Fibroblast of skin of right biceps (primary cell): Measurements from ENCODE around the gene CNTN1.

Experiments used
- DNase-seq: peaks from one replicate; pipeline ENCODE4 v3.0.0-alpha.2; 2013

CNTN1 gene

DNA sequence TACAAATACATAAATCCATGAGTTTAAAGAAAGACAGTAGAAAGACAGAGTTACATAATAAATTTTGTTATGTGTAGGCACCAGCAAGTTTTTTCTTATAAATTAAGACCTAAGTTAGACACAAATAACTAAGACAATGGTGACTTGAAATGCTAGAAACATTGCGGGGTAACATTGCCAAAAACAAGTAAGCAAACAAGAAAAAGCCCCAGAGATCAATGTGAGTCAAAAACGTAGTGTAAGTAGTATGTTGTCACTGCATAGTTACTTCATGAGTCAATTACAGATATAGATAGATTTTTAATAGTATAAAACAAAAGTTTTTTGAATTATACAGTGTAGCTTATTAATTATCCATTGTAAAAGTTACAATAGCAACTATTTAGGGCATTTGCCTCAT is 83.4 kb downstream of the CNTN1 start:
- DNase-seq, result peak; percentile 3

DNA sequence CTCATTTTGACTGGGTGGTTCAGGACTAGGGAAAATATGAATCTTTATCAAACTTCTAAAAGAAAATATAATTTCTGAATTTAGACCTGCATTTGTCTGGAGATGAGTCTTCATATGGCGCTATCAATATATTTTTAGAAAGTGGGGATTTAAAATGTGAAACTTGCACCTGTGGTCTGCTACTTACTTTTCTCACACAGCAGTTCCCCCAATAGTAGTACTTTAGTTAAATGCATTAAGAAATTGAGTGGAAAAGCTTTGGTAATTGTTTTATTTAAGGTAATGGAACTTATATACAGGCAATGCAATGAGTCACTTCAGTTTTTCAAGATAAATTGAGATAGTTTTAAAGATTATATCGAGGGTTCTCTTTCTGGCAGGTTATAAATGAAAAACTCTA is 91.9 kb downstream of the CNTN1 start:
- DNase-seq, result no peak

DNA sequence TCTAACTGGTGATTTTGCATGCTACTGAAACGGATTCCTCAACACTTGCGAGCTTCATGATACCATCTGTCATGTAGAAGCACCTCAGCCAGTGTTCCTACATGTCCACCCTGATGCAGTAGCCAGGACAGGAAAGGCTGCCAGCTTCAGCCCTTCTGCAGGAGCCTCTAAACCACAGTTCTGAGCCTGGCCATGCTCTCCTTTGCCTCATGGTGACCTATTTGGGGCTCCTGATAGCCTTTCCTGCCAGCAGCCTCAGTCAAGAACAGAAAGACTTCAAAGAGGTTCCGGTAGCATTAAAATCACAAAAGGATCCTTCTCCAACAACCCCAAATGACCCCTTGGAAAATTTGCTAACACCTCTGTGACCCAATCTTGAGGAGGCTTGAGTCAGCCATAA is 96.0 kb downstream of the CNTN1 start:
- no peak for DNase-seq

DNA sequence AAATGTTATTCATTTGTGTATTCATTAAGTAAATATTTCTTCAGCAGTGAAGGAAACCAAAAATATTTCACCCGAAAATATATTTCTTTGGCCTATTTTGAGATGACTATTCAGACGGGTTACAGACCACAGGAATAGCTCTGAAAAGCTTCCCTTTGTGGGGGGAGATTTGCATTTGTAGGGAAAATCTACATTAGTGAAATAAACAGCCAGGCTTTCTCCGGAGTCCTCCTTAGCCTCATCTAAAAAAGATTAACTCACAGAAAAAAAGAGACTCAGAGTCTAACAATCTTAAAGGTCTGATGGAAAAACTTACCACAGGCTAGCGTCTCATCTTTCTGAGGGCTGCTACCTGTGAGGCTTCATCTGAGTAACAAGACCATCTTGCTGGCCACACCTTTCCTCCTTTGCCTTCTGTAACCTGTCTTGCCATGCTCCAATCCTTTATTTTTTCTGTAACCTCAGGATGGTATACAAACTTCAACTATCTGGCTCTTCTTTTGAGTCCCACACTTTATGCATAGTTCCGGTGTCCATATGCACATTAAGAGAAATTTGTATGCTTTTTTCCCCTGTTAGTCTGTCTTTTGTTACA is 100.7 kb downstream of the CNTN1 start:
- no peak for DNase-seq

DNA sequence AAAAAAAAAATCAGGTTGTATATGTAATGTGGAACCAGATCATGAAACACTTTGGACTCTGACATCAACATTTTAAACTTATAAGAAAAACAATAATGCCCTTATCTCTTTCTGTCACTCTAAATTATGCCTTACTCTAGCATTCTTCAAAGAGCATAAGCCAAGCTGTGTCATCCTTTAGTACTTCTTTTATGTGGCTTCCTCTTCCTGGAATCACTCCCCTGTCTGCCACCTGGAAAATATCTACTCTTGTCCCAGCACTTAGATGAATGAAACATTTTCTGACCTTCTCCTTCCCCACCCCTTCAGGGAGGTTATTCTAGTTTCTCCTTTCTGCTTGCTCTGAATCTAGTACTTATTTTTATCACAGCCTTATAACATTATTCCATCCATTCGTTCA is 101.2 kb downstream of the CNTN1 start:
- no peak for DNase-seq

DNA sequence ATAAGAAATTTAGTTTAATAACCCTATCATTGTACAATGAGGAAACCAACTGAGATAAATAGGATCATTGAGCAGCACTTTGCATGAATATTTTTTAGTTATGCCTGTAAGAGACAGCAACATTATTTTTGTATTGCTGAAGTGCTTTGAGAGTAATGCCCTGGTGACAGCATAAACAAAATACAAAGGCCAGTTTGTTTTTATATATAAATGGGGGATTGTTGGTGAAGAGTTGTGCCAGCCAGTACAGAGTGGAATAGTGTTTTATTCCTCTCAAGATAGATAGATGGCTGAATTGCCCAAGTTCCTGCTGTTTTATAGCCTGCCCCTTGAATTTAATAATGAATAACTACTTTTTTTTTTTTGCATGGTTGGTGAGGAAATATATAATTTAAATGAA is 101.8 kb downstream of the CNTN1 start:
- DNase-seq, result no peak

DNA sequence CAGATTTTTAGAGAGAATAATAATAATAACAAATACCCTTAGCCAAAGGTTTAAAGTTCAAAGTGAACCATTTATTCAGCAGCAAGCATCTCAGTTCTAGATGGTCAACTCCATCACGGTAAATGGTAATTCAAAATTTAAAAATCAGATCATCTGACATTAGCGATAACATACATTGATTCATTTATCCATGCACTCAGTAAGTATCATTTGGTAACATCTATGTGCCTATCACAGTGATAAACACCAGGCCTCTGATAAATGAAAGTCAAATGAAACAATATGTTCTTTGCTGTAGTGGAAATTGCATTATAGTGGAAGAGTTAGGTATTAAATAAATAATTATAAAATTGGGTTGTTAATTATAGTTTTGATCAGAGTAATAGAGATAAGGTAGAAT is 108.8 kb downstream of the CNTN1 start:
- no peak for DNase-seq

DNA sequence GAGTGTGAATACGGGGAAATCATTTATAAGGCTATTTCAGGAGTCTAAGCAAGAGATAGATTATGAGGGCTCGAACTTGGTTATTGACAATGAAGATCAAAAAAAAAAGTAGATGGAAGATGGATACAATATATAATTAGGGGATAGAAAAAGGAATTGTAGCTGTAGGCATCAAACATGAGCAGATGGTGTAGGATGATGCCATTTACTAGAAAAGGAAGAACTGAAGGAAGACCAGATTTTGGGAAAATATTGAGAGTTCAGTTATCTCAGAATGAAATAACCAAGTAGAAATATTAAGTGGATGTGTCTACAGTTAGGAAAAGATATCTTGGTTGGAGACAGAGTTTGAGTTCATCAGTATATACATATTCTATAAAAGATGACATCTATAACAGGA is 109.6 kb downstream of the CNTN1 start:
- DNase-seq, result no peak

- no peak for DNase-seq
Measured at GRCh38 chr12:40802656-40803055, 110.4 kb downstream of the CNTN1 start.

- peak; percentile 2 for DNase-seq
Measured at GRCh38 chr12:40819436-40820108, 127.3 kb downstream of the CNTN1 start.

GRCh38 chr12:40820794-40821484 is 128.7 kb downstream of the CNTN1 start:
- no peak for DNase-seq

GRCh38 chr12:40825156-40825555 is 132.9 kb downstream of the CNTN1 start:
- DNase-seq, result peak; percentile 9

DNA sequence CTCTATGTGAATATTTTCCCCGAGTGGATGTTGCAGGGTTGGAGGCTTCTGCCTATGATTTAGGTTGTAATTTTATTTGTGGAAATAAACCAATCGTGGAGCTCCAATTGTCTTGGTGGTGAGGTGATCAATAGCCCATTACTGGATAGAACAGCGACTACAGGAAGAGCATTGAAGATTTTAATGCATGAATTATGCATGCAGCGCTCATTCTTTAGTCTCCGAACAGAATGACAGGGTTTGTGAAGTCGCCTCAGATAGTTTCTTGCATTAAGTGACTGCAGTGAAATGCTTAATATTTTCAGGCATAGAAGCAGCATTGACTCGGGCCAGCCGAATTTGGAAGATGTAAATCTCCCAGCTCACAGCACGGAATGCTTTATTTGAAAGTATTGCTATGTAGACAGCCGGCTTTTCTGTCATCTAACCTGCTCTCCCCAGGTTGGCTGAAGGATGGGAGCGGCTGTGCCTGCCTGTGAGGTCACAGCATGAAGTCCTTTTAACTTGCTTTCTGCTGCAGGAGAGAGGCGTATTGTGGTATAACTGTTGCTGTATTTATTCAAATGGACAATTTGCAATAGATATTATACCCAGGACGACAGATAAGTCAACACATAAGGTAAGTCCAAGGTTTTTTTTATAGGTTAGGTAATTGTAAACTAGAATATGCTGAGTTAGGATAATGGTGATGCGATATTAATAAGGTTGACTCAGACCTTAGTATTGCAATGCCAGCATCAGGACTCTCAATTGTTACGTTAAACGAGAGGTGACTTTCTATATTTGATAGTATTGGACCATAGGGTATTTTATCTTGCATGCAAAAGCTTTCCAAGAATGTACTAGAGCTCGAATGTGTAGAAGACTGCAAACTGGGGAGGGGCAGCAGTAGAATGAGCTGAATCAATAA is 135.7 kb downstream of the CNTN1 start:
- DNase-seq, result no peak

DNA sequence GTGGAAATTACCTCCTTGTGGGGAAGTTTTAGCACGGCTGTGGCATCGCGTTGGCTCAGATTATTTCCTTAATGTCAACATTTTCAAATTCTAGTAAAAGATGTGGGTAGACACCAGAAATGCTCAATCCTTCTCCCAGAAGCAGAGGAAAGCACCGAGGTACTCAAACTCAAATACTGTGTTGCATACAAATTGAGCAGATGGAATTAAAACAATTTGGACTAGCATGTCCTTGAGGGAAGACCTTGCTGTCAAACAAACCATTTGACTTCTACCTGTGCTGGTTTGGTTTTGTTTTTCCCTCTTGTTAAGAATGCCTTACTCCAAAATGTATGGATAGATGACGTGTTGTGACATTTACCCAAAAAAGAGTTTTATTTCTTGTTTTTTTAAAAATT is 136.4 kb downstream of the CNTN1 start:
- no peak for DNase-seq

DNA sequence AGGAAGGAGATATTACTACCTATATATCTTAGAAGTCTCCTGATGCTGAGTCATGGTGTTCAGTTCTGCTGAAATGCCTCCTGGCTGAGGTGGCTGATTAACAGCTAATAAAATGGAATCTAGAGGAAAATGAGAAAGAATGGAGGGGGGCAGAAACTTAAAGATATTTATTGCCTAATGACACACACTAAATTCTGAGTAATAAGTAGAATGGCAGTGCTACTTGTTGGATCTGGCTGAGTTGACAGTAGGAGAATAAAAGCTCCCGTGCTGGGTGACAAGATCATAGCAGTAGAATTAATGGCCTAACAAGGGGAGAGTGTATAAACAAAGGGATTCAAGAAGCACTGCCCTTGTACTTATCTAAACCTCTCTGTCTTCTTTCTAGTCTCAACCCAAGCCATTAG is 137.5 kb downstream of the CNTN1 start:
- peak; percentile 9 for DNase-seq

DNA sequence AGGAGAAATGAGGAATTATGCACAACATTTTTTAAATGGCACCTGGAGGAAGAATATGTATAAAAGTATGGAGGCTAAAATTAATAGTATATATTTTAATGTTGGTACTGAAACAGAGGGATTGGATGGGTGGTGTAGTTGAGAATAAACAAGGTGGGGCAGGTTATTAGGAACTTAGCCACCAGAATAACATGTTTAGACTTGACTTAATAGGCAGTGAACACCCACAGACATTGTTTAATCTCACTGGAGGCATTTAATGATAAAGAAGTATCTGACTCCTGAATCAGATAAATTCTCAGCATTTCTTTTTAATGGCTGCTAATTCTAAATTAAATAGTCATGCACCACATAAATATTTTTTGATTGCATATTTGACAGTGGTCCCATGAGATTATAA is 139.7 kb downstream of the CNTN1 start:
- no peak for DNase-seq

- no peak for DNase-seq
Measured at GRCh38 chr12:40832668-40833067, 140.4 kb downstream of the CNTN1 start.

GRCh38 chr12:40833818-40834217 is 141.6 kb downstream of the CNTN1 start:
- no peak for DNase-seq

DNA sequence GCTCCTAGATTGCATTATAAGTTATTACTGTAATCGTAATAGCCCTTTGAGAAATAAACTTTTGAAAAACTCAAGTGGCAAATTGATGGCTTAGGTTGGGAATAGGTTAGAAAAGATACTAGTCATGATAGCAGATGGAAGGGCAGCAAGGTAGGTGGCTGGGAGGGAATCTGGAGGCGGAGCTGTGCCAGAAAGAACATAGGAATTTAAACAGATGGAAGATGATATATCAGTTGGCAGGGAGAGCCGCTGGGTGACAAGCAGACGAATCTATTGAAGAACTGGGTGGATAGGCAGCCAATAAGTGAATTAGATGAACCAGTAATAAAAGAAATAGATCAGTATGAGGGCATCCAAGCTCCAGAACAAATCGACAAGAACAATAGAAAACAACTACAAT is 142.1 kb downstream of the CNTN1 start:
- DNase-seq, result no peak

DNA sequence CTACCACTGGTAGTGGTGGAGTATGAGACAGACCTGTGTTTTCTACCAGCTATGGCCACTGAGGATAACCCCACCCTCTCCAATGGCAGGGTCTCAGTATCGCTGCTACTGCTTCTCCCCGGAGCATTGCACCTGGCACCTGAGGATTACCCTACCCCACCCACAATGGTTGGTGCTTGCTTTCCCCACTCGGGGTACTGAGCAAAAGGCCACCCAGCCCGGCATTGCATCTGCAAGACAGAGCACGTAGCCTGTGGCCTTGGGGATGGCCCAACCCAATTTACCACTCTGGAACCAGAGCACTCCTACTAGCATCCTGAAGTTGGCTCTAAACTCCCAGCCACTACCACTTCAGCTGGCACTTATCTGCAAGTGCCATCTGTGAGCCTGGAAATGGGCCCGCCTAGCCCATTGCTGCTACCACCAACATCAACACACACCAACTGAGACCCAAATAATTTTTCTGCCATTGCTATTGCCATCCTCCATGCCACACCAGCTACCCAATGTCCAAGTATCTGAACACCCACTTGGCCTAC is 145.7 kb downstream of the CNTN1 start:
- DNase-seq, result no peak

DNA sequence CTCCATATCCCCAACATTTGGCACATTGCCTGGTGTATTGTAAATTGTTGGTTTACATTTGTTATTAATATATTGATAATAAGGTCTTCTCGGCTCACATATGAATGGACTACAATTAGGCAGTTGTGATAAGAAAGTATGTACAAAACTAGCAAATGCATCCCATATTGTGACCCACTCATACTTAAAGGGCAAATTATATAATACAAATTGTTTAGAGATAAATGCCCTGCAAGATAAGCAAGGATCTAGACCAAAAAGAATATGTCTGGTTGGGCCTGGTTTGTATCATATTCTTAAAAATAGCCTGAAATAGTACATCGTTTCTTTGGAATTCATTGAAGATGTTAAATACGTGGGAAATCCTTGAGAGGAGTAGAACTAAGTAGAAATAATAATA is 151.3 kb downstream of the CNTN1 start:
- no peak for DNase-seq

- no peak for DNase-seq
Measured at GRCh38 chr12:40853221-40853620, 161.0 kb downstream of the CNTN1 start.

DNA sequence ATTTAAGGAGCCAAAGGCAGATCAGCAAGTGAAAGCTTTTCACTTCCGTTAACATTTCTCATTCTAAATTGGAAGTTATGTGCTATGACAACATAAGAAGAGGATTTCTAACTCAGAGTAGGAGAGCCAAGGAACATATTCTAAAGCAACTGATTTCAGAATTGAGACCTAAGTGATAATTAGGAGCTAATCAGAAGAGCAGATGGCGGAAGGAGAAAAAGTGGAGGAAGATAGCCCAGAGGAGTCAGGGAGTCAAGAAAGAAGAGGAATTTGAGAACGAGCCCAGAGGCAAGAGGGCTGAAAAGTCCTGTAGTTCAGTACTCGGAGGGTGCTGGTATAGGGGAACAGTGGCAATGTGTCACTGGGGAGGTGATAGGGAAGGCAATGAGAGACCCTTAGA is 162.4 kb downstream of the CNTN1 start:
- DNase-seq, result no peak
